Activated CD4-positive, alpha-beta T cell treated with anti-CD3 and anti-CD28 coated beads, Interleukin-2, amount 10 ng/mL, durations not matched to agents 24 days and 14 days (primary cell): ENCODE measurements around the gene SYNGR2. TPM values are rescaled to one million over a fixed set of nuclear protein-coding genes. Genes with fewer than 3 reads are reported as not detected.

ENCODE experiments used
- DNase-seq: peaks from one replicate; pipeline ENCODE4 v3.0.0; 2022
- H3K27ac Mint-ChIP-seq: one replicate; pipeline ENCODE4 v1.8.0; 2022; ENCODE audit warnings: mild to moderate bottlenecking, mixed read lengths
- H3K27me3 Mint-ChIP-seq: one replicate; pipeline ENCODE4 v1.8.0; 2022; ENCODE audit warnings: mixed read lengths
- H3K36me3 Mint-ChIP-seq: one replicate; pipeline ENCODE4 v1.8.0; 2022; ENCODE audit warnings: low read depth, mild to moderate bottlenecking, mixed read lengths
- H3K4me1 Mint-ChIP-seq: one replicate; pipeline ENCODE4 v1.8.0; 2021; ENCODE audit warnings: mixed read lengths
- H3K4me3 Mint-ChIP-seq: one replicate; pipeline ENCODE4 v1.8.0; 2022; ENCODE audit warnings: mild to moderate bottlenecking, moderate library complexity, mixed read lengths
- H3K9me3 Mint-ChIP-seq: one replicate; pipeline ENCODE4 v1.8.0; 2021; ENCODE audit warnings: mixed read lengths
- intact Hi-C: fragments of 100-400 bp; cut with micrococcal nuclease; formaldehyde crosslinking; loops from one replicate; pipeline ENCODE4 v1.15.1; 2023
- total RNA-seq: library from RNA; stranded (reverse); gene quantifications from 2 replicates; pipeline ENCODE4 v1.2.3, GENCODE V29; 2022

SYNGR2 gene
- total RNA-seq, 1 donor from 2014 or later, result 125 TPM

- peaks cover 38% of the 10 kb centered on the region for H3K4me1 Mint-ChIP-seq
- no peak overlapping the region for H3K4me3 Mint-ChIP-seq
- H3K36me3 Mint-ChIP-seq, result peaks cover 48% of the 10 kb centered on the region
- no peaks in the 10 kb centered on the region for H3K27me3 Mint-ChIP-seq
- peak; percentile 95 for DNase-seq
- H3K27ac Mint-ChIP-seq, result no peak overlapping the region
- no peaks in the 10 kb centered on the region for H3K9me3 Mint-ChIP-seq
- intact Hi-C loops, result loop anchor here (1.0 kb wide), 2 partner anchors 64 to 91 kb away; no protein-coding TSS in a partner anchor
Observed at GRCh38 chr17:78176548-78177025, 8.2 kb downstream of the SYNGR2 start.

GRCh38 chr17:78179372-78179771 is 11.0 kb downstream of the SYNGR2 start:
- intact Hi-C loops, result no loop called here
- Mint-ChIP-seq H3K36me3 (peaks cover 30% of the 10 kb centered on the region), H3K27ac (no peak overlapping the region), H3K9me3 (no peaks in the 10 kb centered on the region), H3K4me3 (no peak overlapping the region), H3K27me3 (no peaks in the 10 kb centered on the region), H3K4me1 (peaks cover 22% of the 10 kb centered on the region)
- DNase-seq, result no peak

- Mint-ChIP-seq H3K9me3 (no peaks in the 10 kb centered on the region), H3K27me3 (no peaks in the 10 kb centered on the region), H3K4me1 (peaks cover 27% of the 10 kb centered on the region), H3K36me3 (peaks cover 31% of the 10 kb centered on the region), H3K4me3 (peak overlapping the region; percentile 6), H3K27ac (peak overlapping the region; percentile 25)
- intact Hi-C loops, result no loop called here
- DNase-seq, result no peak
Observed at GRCh38 chr17:78180083-78180482, 11.7 kb downstream of the SYNGR2 start.

- peak overlapping the region; percentile 25 for H3K27ac Mint-ChIP-seq
- intact Hi-C loops, result no loop called here
Observed at GRCh38 chr17:78180508-78180907, 12.1 kb downstream of the SYNGR2 start.

GRCh38 chr17:78182504-78182903 is 14.1 kb downstream of the SYNGR2 start:
- Mint-ChIP-seq H3K9me3 (no peaks in the 10 kb centered on the region), H3K36me3 (peaks cover 27% of the 10 kb centered on the region), H3K27me3 (no peaks in the 10 kb centered on the region), H3K4me1 (peaks cover 32% of the 10 kb centered on the region), H3K4me3 (no peak overlapping the region), H3K27ac (no peak overlapping the region)
- DNase-seq, result no peak
- intact Hi-C loops, result no loop called here

More at GRCh38 chr17:78180508-78180907, 12.1 kb downstream of the SYNGR2 start:
- Mint-ChIP-seq H3K9me3 (no peaks in the 10 kb centered on the region), H3K4me3 (peak overlapping the region; percentile 6), H3K27me3 (no peaks in the 10 kb centered on the region), H3K4me1 (peaks cover 29% of the 10 kb centered on the region), H3K36me3 (peaks cover 27% of the 10 kb centered on the region)
- DNase-seq, result no peak

- Mint-ChIP-seq H3K4me3 (no peak overlapping the region), H3K4me1 (peaks cover 35% of the 10 kb centered on the region), H3K27ac (no peak overlapping the region), H3K9me3 (no peaks in the 10 kb centered on the region), H3K36me3 (peaks cover 26% of the 10 kb centered on the region), H3K27me3 (no peaks in the 10 kb centered on the region)
- DNase-seq, result no peak
- intact Hi-C loops, result no loop called here
Observed at GRCh38 chr17:78183916-78184315, 15.5 kb downstream of the SYNGR2 start.

GRCh38 chr17:78184351-78184750 is 16.0 kb downstream of the SYNGR2 start:
- peak overlapping the region; percentile 31 for H3K4me3 Mint-ChIP-seq
- intact Hi-C loops, result no loop called here
- H3K27ac Mint-ChIP-seq, result no peak overlapping the region
- no peaks in the 10 kb centered on the region for H3K9me3 Mint-ChIP-seq
- H3K27me3 Mint-ChIP-seq, result no peaks in the 10 kb centered on the region
- H3K4me1 Mint-ChIP-seq, result peaks cover 35% of the 10 kb centered on the region
- peaks cover 23% of the 10 kb centered on the region for H3K36me3 Mint-ChIP-seq
- DNase-seq, result no peak

GRCh38 chr17:78184868-78185267 is 16.5 kb downstream of the SYNGR2 start:
- H3K27ac Mint-ChIP-seq, result no peak overlapping the region
- peaks cover 18% of the 10 kb centered on the region for H3K36me3 Mint-ChIP-seq

GRCh38 chr17:78185981-78186691 is 17.8 kb downstream of the SYNGR2 start:
- Mint-ChIP-seq H3K27me3 (no peaks in the 10 kb centered on the region), H3K4me3 (peak overlapping the region; percentile 86), H3K9me3 (no peaks in the 10 kb centered on the region), H3K4me1 (peaks cover 32% of the 10 kb centered on the region), H3K27ac (peak overlapping the region; percentile 76), H3K36me3 (peaks cover 16% of the 10 kb centered on the region)
- intact Hi-C loops, result no loop called here
- peak; percentile 75 for DNase-seq

More at GRCh38 chr17:78184868-78185267, 16.5 kb downstream of the SYNGR2 start:
- no peak for DNase-seq
- Mint-ChIP-seq H3K4me1 (peaks cover 35% of the 10 kb centered on the region), H3K9me3 (no peaks in the 10 kb centered on the region), H3K4me3 (peak overlapping the region; percentile 86), H3K27me3 (no peaks in the 10 kb centered on the region)
- intact Hi-C loops, result no loop called here

- peak within 1 kb of the TSS; percentile 76 for H3K27ac Mint-ChIP-seq
- peak; percentile 97 for DNase-seq
- intact Hi-C loops, result loop anchor here (1.0 kb wide), 3 partner anchors 18 to 47 kb away; partner anchors contain the start of gene BIRC5
- no peaks in the 10 kb centered on the region for H3K9me3 Mint-ChIP-seq
- H3K4me1 Mint-ChIP-seq, result peaks cover 32% of the 10 kb centered on the region
- no peaks in the 10 kb centered on the region for H3K27me3 Mint-ChIP-seq
- peaks cover 17% of the 10 kb centered on the region for H3K36me3 Mint-ChIP-seq
- peak within 1 kb of the TSS; percentile 86 for H3K4me3 Mint-ChIP-seq
Observed at GRCh38 chr17:78186692-78187595, 18.6 kb downstream of the SYNGR2 start, which contains the start of the genes AFMID and TK1. Gene AFMID, plus strand, starts transcription at chr17:78187362. Its CDS starts 9 bp downstream, at chr17:78187371. Gene TK1, minus strand, starts transcription at chr17:78187052. Its CDS starts 58 bp downstream, at chr17:78186994.

GRCh38 chr17:78196716-78197115 is 28.3 kb downstream of the SYNGR2 start:
- DNase-seq, result no peak
- Mint-ChIP-seq H3K36me3 (peaks cover 28% of the 10 kb centered on the region), H3K4me3 (no peak overlapping the region), H3K27me3 (no peaks in the 10 kb centered on the region), H3K9me3 (no peaks in the 10 kb centered on the region), H3K27ac (no peak overlapping the region), H3K4me1 (peaks cover 6% of the 10 kb centered on the region)
- intact Hi-C loops, result no loop called here

GRCh38 chr17:78197147-78197832 is 28.9 kb downstream of the SYNGR2 start:
- Mint-ChIP-seq H3K27me3 (no peaks in the 10 kb centered on the region), H3K4me3 (no peak overlapping the region), H3K4me1 (peaks cover 6% of the 10 kb centered on the region), H3K36me3 (peaks cover 25% of the 10 kb centered on the region), H3K9me3 (no peaks in the 10 kb centered on the region), H3K27ac (no peak overlapping the region)
- intact Hi-C loops, result no loop called here
- DNase-seq, result no peak

GRCh38 chr17:78200451-78200850 is 32.1 kb downstream of the SYNGR2 start:
- no peak for DNase-seq
- H3K9me3 Mint-ChIP-seq, result no peaks in the 10 kb centered on the region
- no peak overlapping the region for H3K27ac Mint-ChIP-seq
- peaks cover 23% of the 10 kb centered on the region for H3K36me3 Mint-ChIP-seq
- H3K27me3 Mint-ChIP-seq, result no peaks in the 10 kb centered on the region
- no peak overlapping the region for H3K4me3 Mint-ChIP-seq
- intact Hi-C loops, result no loop called here
- peaks cover 6% of the 10 kb centered on the region for H3K4me1 Mint-ChIP-seq
